WTC11 (cell line): ENCODE results near the gene ABCB8. TPM values are rescaled to one million over a fixed set of nuclear protein-coding genes. Genes with fewer than 3 reads are reported as not detected.
A peak's percentile ranks its signal among the peaks of the same experiment; 100 is the strongest.

Experiments used
- ATAC-seq: fragments of 200-7000 bp; cut with Tn5 transposase; 2 replicates; pipeline ENCODE4 v1.10.0; 2021; ENCODE audit warnings: mild to moderate bottlenecking, moderate library complexity
- CTCF ChIA-PET: fragments of 300-600 bp; sonication (Branson Sonifier 250); formaldehyde crosslinking; loops from one replicate; lab custom pipeline; 2021; ENCODE audit warnings: antibody characterized with exemption; lab: Charles Lee
- POLR2A ChIA-PET: fragments of 350-600 bp; sonication (Branson Sonifier 250); formaldehyde crosslinking; loops from one replicate; lab custom pipeline; 2021; ENCODE audit warnings: antibody characterized with exemption; lab: Charles Lee
- DNase-seq: peaks from one replicate; pipeline ENCODE4 v3.0.0; 2021; ENCODE audit warnings: low spot score
- H3K27ac Mint-ChIP-seq: 2 replicates; pipeline ENCODE4 v1.8.0; 2021; ENCODE audit warnings: mixed read lengths
- H3K27me3 Mint-ChIP-seq: 2 replicates; pipeline ENCODE4 v1.8.0; 2021; ENCODE audit warnings: low read depth, mild to moderate bottlenecking, moderate library complexity, mixed read lengths
- H3K36me3 Mint-ChIP-seq: 2 replicates; pipeline ENCODE4 v1.8.0; 2021; ENCODE audit warnings: mixed read lengths
- H3K4me1 Mint-ChIP-seq: 2 replicates; pipeline ENCODE4 v1.8.0; 2022; ENCODE audit warnings: mixed read lengths
- H3K4me3 Mint-ChIP-seq: 2 replicates; pipeline ENCODE4 v1.8.0; 2021; ENCODE audit warnings: mild to moderate bottlenecking, moderate library complexity, mixed read lengths
- H3K9me3 Mint-ChIP-seq: 2 replicates; pipeline ENCODE4 v1.8.0; 2021; ENCODE audit warnings: mixed read lengths
- CBFB ChIP-seq: sonication (generic); formaldehyde crosslinking; IDR thresholded peaks from 2 replicates; pipeline ENCODE4 v1.8.1; 2022; ENCODE audit warnings: mild to moderate bottlenecking, low read depth, missing genetic modification reagents
- CREM ChIP-seq: sonication (generic); formaldehyde crosslinking; IDR thresholded peaks from 2 replicates; pipeline ENCODE4 v1.8.1; 2022; ENCODE audit warnings: mild to moderate bottlenecking, missing genetic modification reagents, moderate library complexity
- CTCF ChIP-seq: fragments of 200-600 bp; IDR thresholded peaks from 2 replicates; pipeline ENCODE4 v1.8.0; 2022; ENCODE audit warnings: antibody characterized with exemption
- E2F1 ChIP-seq: sonication (generic); formaldehyde crosslinking; IDR thresholded peaks from 2 replicates; pipeline ENCODE4 v1.8.0; 2022; ENCODE audit warnings: mild to moderate bottlenecking, missing genetic modification reagents
- E2F4 ChIP-seq: sonication (generic); formaldehyde crosslinking; IDR thresholded peaks from 2 replicates; pipeline ENCODE4 v1.8.1; 2022; ENCODE audit warnings: low read depth, mild to moderate bottlenecking, moderate library complexity, missing genetic modification reagents, borderline replicate concordance
- ETV6 ChIP-seq: sonication (generic); formaldehyde crosslinking; IDR thresholded peaks from 2 replicates; pipeline ENCODE4 v1.8.1; 2022; ENCODE audit warnings: mild to moderate bottlenecking, missing genetic modification reagents
- GABPB1 ChIP-seq: sonication (generic); formaldehyde crosslinking; IDR thresholded peaks from 2 replicates; pipeline ENCODE4 v1.8.1; 2023; ENCODE audit warnings: mild to moderate bottlenecking, missing genetic modification reagents
- HMGA2 ChIP-seq: fragments of 250-450 bp; sonication (Bioruptor Pico); IDR thresholded peaks from 2 replicates; pipeline ENCODE4 v1.4.0; 2021; ENCODE audit warnings: mild to moderate bottlenecking, moderate library complexity
- JUN ChIP-seq: sonication (generic); formaldehyde crosslinking; IDR thresholded peaks from 2 replicates; pipeline ENCODE4 v1.8.0; 2023; ENCODE audit warnings: mild to moderate bottlenecking, missing genetic modification reagents
- MLX ChIP-seq: sonication (generic); formaldehyde crosslinking; IDR thresholded peaks from 2 replicates; pipeline ENCODE4 v1.8.1; 2023; ENCODE audit warnings: mild to moderate bottlenecking, missing genetic modification reagents, moderate library complexity
- NFE2L1 ChIP-seq: sonication (generic); formaldehyde crosslinking; IDR thresholded peaks from 2 replicates; pipeline ENCODE4 v1.8.1; 2023; ENCODE audit warnings: missing genetic modification reagents
- NR1H2 ChIP-seq: sonication (generic); formaldehyde crosslinking; IDR thresholded peaks from 2 replicates; pipeline ENCODE4 v1.9.0; 2021; ENCODE audit warnings: mild to moderate bottlenecking, moderate library complexity, missing genetic modification reagents
- NR2C2 ChIP-seq: sonication (generic); formaldehyde crosslinking; IDR thresholded peaks from 2 replicates; pipeline ENCODE4 v1.8.0; 2022; ENCODE audit warnings: mild to moderate bottlenecking, missing genetic modification reagents
- SMAD4 ChIP-seq: sonication (generic); formaldehyde crosslinking; IDR thresholded peaks from 2 replicates; pipeline ENCODE4 v1.8.0; 2022; ENCODE audit warnings: mild to moderate bottlenecking, missing genetic modification reagents
- STAT6 ChIP-seq: sonication (generic); formaldehyde crosslinking; conservative IDR thresholded peaks from 2 replicates; pipeline ENCODE4 v1.8.1; 2023; ENCODE audit warnings: mild to moderate bottlenecking, low read depth, missing genetic modification reagents, moderate library complexity
- TCF7 ChIP-seq: sonication (generic); formaldehyde crosslinking; IDR thresholded peaks from 2 replicates; pipeline ENCODE4 v1.8.0; 2022; ENCODE audit warnings: mild to moderate bottlenecking, low read depth, missing genetic modification reagents, moderate library complexity
- TEAD1 ChIP-seq: sonication (generic); formaldehyde crosslinking; IDR thresholded peaks from 2 replicates; pipeline ENCODE4 v1.8.0; 2022; ENCODE audit warnings: mild to moderate bottlenecking, missing genetic modification reagents
- ZBTB21 ChIP-seq: sonication (generic); formaldehyde crosslinking; IDR thresholded peaks from 2 replicates; pipeline ENCODE4 v1.8.1; 2023; ENCODE audit warnings: mild to moderate bottlenecking, missing genetic modification reagents, borderline replicate concordance
- ZNF121 ChIP-seq: sonication (generic); formaldehyde crosslinking; IDR thresholded peaks from 2 replicates; pipeline ENCODE4 v1.8.0; 2023; ENCODE audit warnings: missing genetic modification reagents
- ZNF138 ChIP-seq: sonication (generic); formaldehyde crosslinking; conservative IDR thresholded peaks from 2 replicates; pipeline ENCODE4 v1.8.1; 2022; ENCODE audit warnings: mild to moderate bottlenecking, moderate library complexity, missing genetic modification reagents
- ZNF232 ChIP-seq: sonication (generic); formaldehyde crosslinking; IDR thresholded peaks from 2 replicates; pipeline ENCODE4 v1.8.0; 2022; ENCODE audit warnings: mild to moderate bottlenecking, missing genetic modification reagents
- ZNF396 ChIP-seq: fragments of 250-450 bp; sonication (Bioruptor Pico); IDR thresholded peaks from 2 replicates; pipeline ENCODE4 v1.8.0; 2021; ENCODE audit warnings: mild to moderate bottlenecking, moderate library complexity, borderline replicate concordance
- ZNF416 ChIP-seq: fragments of 250-450 bp; sonication (Bioruptor Pico); IDR thresholded peaks from 2 replicates; pipeline ENCODE4 v1.9.0; 2021; ENCODE audit warnings: mild to moderate bottlenecking, inconsistent platforms
- ZNF423 ChIP-seq: fragments of 250-450 bp; sonication (Bioruptor Pico); IDR thresholded peaks from 2 replicates; pipeline ENCODE4 v2.1.2; 2022; ENCODE audit warnings: mild to moderate bottlenecking, moderate library complexity
- total RNA-seq: library from RNA; stranded (reverse); gene quantifications from 3 replicates; pipeline ENCODE4 v1.2.3, GENCODE V29; 2021

Gene ABCB8
- total RNA-seq, 1 experiment from 2014 or later, result 35.9 TPM

- Mint-ChIP-seq H3K9me3 (no peaks in the 10 kb centered on the region), H3K4me3 (peak overlapping the region; percentile 84), H3K36me3 (no peaks in the 10 kb centered on the region), H3K4me1 (peaks cover 39% of the 10 kb centered on the region), H3K27me3 (peaks cover 18% of the 10 kb centered on the region), H3K27ac (peak overlapping the region; percentile 67)
- ChIA-PET CTCF (interaction anchor here (0.6 to 2.1 kb wide), 17 partner anchors 8 to 142 kb away, joined by 3 to 19 read pairs (median 4); partner anchors contain the start of genes ABCB8 and ABCF2), POLR2A (interaction anchor here (0.7 to 1.0 kb wide), 6 partner anchors 23 to 142 kb away, joined by 3 to 6 read pairs (median 4); no protein-coding TSS in a partner anchor)
- TF ChIP-seq NFE2L1 (CRISPR knock-in tag), result no peak
- TF ChIP-seq TEAD1, result peak; percentile 46; the same call in 1 of the 2 replicates
- TF ChIP-seq, all 79 proteins: peak for 1
- ATAC-seq, result no peak
- no peak for DNase-seq
These were observed 57.1 kb downstream of the ABCB8 start for GRCh38 chr7:151085329-151085690.

GRCh38 chr7:151085691-151086620 lies 57.7 kb downstream of the ABCB8 start, which contains the start of gene AGAP3:
Gene AGAP3 (plus strand): TSS chr7:151086475. CDS start chr7:151086742, 267 bp downstream.
- Mint-ChIP-seq H3K27me3 (peaks cover 18% of the 10 kb centered on the region), H3K27ac (peak within 1 kb of the TSS; percentile 67), H3K9me3 (no peaks in the 10 kb centered on the region), H3K4me1 (peaks cover 40% of the 10 kb centered on the region), H3K36me3 (no peaks in the 10 kb centered on the region), H3K4me3 (peak within 1 kb of the TSS; percentile 84)
- ChIA-PET POLR2A (interaction anchor here (0.7 to 1.0 kb wide), 6 partner anchors 23 to 142 kb away, joined by 3 to 6 read pairs (median 4); no protein-coding TSS in a partner anchor), CTCF (interaction anchor here (0.6 to 2.1 kb wide), 16 partner anchors 9 to 141 kb away, joined by 3 to 19 read pairs (median 4); partner anchors contain the start of genes ABCB8 and ABCF2)
- peak; percentile 56 for ATAC-seq
- DNase-seq, result peak; percentile 83
- TF ChIP-seq GABPB1 (CRISPR knock-in tag) (no peak; the same call in 1 of the 2 replicates), NR1H2 (CRISPR knock-in tag) (no peak), ZNF423 (CRISPR knock-in tag) (no peak), JUN (CRISPR knock-in tag) (no peak), TCF7 (CRISPR knock-in tag) (no peak), E2F4 (CRISPR knock-in tag) (0 out of 2 replicates have a peak, but pooled peaks have one; percentile 26), SMAD4 (no peak), ZNF416 (CRISPR knock-in tag) (no peak), ZBTB21 (CRISPR knock-in tag) (no peak), ZNF232 (CRISPR knock-in tag) (no peak), ZNF121 (no peak), ETV6 (peak; percentile 59; the same call in 1 of the 2 replicates), MLX (CRISPR knock-in tag) (no peak), NR2C2 (CRISPR knock-in tag) (no peak), STAT6 (CRISPR knock-in tag) (no peak), E2F1 (no peak), ZNF396 (CRISPR knock-in tag) (no peak), CREM (no peak), CBFB (CRISPR knock-in tag) (no peak), ZNF138 (no peak), CTCF (no peak), TEAD1 (no peak), HMGA2 (no peak)
